PC-3 (cell line): ENCODE data around the gene NAV2.

Experiments used
- EZH2 ChIP-seq: fragments of 300-600 bp; sonication (generic); IDR thresholded peaks from one replicate; pipeline ENCODE4 v1.6.1; 2017; ENCODE audit warnings: antibody characterized with exemption, mild to moderate bottlenecking, low read length; ENCODE audit not compliant: unreplicated experiment
- EZH2phosphoT487 ChIP-seq: fragments of 300-600 bp; sonication (generic); IDR thresholded peaks from 2 replicates; pipeline ENCODE4 v1.6.1; 2018; ENCODE audit warnings: mild to moderate bottlenecking, antibody characterized with exemption, low read length, borderline replicate concordance
- TF ChIP-seq, protein P1 (sequence below): fragments of 300-600 bp; sonication (generic); conservative IDR thresholded peaks from 2 replicates; pipeline ENCODE4 v1.5.1; 2017; ENCODE audit warnings: antibody characterized with exemption, low read depth, mild to moderate bottlenecking, low read length

DNA sequence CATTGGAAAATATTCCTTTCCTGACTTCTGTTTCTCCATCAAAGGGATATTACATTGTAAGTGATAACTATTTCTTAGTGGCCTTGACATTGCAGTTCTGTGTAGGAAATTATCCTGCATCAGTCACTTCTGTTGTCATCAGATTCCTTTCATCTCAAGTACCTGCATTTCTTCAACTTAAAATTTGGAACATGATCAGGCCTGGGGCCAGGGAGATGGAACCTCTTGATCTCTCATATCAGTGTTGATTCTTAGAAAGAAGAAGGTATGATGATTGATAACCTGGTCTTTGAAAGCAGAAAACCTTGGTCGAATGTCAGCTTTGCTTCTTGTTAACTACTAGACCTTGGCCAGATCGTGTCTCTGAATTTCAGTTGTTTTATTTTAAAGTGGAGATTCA is 93.6 kb downstream of the NAV2 start:
- TF ChIP-seq, protein P1, sequence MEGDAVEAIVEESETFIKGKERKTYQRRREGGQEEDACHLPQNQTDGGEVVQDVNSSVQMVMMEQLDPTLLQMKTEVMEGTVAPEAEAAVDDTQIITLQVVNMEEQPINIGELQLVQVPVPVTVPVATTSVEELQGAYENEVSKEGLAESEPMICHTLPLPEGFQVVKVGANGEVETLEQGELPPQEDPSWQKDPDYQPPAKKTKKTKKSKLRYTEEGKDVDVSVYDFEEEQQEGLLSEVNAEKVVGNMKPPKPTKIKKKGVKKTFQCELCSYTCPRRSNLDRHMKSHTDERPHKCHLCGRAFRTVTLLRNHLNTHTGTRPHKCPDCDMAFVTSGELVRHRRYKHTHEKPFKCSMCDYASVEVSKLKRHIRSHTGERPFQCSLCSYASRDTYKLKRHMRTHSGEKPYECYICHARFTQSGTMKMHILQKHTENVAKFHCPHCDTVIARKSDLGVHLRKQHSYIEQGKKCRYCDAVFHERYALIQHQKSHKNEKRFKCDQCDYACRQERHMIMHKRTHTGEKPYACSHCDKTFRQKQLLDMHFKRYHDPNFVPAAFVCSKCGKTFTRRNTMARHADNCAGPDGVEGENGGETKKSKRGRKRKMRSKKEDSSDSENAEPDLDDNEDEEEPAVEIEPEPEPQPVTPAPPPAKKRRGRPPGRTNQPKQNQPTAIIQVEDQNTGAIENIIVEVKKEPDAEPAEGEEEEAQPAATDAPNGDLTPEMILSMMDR = no peak
- TF ChIP-seq EZH2 (no peak), EZH2phosphoT487 (no peak)
